ENCODE measurements around the gene TH.

DNA sequence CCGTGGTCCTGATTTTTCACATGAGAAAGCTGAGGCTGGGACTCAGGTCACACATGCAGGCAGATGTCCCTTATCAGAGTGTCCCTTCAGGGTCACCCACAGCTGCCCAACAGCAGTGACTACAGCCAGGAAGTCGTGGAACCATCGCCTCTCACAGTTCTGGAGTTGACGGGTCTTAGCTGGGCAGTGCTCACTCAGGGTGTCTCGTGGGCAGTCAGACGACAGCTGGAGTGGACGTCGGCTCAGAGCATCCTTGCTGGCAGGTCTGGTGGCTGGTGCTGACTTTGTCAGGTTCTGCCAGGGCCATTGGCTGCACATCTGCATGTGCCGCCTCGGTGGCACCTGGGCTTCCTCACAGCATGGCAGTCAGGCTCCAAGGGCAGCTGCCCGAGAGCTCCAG lies 35.6 kb upstream of the TH start:
- TF ChIP-seq, protein P1, sequence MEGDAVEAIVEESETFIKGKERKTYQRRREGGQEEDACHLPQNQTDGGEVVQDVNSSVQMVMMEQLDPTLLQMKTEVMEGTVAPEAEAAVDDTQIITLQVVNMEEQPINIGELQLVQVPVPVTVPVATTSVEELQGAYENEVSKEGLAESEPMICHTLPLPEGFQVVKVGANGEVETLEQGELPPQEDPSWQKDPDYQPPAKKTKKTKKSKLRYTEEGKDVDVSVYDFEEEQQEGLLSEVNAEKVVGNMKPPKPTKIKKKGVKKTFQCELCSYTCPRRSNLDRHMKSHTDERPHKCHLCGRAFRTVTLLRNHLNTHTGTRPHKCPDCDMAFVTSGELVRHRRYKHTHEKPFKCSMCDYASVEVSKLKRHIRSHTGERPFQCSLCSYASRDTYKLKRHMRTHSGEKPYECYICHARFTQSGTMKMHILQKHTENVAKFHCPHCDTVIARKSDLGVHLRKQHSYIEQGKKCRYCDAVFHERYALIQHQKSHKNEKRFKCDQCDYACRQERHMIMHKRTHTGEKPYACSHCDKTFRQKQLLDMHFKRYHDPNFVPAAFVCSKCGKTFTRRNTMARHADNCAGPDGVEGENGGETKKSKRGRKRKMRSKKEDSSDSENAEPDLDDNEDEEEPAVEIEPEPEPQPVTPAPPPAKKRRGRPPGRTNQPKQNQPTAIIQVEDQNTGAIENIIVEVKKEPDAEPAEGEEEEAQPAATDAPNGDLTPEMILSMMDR (IDR thresholded peaks at IDR 0.05; ENCODE audit: low read depth, low read length, poor library complexity, severe bottlenecking) = no peak
- TF ChIP-seq EZH2phosphoT487 (IDR thresholded peaks at IDR 0.05; ENCODE audit: borderline replicate concordance, low read length) = no peak

Data from DOHH2 (cell line).